ENCODE results near the gene CARD11. TPM values are rescaled to one million over a fixed set of nuclear protein-coding genes. Genes with fewer than 3 reads are reported as not detected.

Gene CARD11
- total RNA-seq, 4 donors from 2014 or later: 0.24 to 0.38 (median 0.29) TPM; not detected in 1

DNA sequence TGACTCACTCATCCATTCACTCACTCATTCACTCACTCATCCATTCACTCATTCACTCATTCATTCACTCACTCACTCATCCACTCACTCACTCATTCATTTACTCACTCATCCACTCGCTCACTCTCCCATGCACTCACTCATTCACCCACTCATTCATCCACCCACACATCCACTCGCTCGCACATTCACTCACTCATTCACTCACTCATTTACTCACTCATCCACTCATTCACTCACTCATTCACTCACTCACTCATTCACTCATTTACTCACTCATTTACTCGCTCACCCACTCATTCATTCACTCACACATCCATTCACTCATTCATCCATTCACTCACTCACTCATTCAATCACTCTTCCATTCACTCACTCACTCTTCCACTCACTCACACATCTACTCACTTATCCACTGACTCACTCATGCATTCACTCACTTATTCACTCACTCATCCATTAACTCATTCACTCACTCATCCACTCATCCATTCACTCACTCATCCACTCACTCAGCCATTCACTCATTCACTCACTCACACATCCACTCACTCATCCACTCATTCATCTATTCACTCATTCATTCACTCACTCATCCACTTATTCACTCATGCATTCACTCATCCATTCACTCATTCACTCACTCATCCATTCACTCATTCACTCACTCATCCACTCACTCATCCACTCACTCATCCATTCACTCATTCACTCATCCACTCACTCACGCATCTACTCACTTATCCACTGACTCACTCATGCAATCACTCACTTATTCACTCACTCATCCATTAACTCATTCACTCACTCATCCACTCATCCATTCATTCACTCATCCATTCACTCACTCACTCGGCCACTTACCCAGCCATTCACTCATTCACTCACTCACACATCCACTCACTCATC, 74.0 kb downstream of the CARD11 start:
- Histone ChIP-seq H3K4me3 (no peak overlapping the region), H3K27me3 (no peaks in the 10 kb centered on the region), H3K4me1 (no peaks in the 10 kb centered on the region), H3K27ac (no peak overlapping the region), H3K36me3 (no peaks in the 10 kb centered on the region), H3K9me3 (peaks cover 9% of the 10 kb centered on the region)
- no peak for TF ChIP-seq POLR2A (IDR thresholded peaks at IDR 0.05)
- no peak for TF ChIP-seq POLR2AphosphoS5 (IDR thresholded peaks at IDR 0.05)
- TF ChIP-seq EP300 (IDR thresholded peaks at IDR 0.05): no peak
- TF ChIP-seq, protein P1, sequence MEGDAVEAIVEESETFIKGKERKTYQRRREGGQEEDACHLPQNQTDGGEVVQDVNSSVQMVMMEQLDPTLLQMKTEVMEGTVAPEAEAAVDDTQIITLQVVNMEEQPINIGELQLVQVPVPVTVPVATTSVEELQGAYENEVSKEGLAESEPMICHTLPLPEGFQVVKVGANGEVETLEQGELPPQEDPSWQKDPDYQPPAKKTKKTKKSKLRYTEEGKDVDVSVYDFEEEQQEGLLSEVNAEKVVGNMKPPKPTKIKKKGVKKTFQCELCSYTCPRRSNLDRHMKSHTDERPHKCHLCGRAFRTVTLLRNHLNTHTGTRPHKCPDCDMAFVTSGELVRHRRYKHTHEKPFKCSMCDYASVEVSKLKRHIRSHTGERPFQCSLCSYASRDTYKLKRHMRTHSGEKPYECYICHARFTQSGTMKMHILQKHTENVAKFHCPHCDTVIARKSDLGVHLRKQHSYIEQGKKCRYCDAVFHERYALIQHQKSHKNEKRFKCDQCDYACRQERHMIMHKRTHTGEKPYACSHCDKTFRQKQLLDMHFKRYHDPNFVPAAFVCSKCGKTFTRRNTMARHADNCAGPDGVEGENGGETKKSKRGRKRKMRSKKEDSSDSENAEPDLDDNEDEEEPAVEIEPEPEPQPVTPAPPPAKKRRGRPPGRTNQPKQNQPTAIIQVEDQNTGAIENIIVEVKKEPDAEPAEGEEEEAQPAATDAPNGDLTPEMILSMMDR (IDR thresholded peaks at IDR 0.05): no peak
- no peak for DNase-seq (ENCODE audit: low spot score in 2 of 2)
- 95% methylated on average over 6 of the region's 6 CpGs for WGBS

- TF ChIP-seq POLR2A (IDR thresholded peaks at IDR 0.05) (no peak), POLR2AphosphoS5 (IDR thresholded peaks at IDR 0.05) (no peak)
- TF ChIP-seq, protein P1 (IDR thresholded peaks at IDR 0.05): no peak
- Histone ChIP-seq H3K27ac (no peak overlapping the region), H3K9me3 (peaks cover 9% of the 10 kb centered on the region), H3K4me3 (no peak overlapping the region), H3K27me3 (no peaks in the 10 kb centered on the region), H3K4me1 (no peaks in the 10 kb centered on the region), H3K36me3 (no peaks in the 10 kb centered on the region)
- DNase-seq (ENCODE audit: low spot score in 2 of 2): peak; percentile 25 to 52
- WGBS: 87% methylated on average over 13 of the region's 13 CpGs
These were observed 74.9 kb downstream of the CARD11 start for GRCh38 chr7:2968616-2969397.

- WGBS: 92% methylated on average over 7 of the region's 8 CpGs
- TF ChIP-seq EP300 (IDR thresholded peaks at IDR 0.05): no peak
- TF ChIP-seq, protein P1 (IDR thresholded peaks at IDR 0.05): no peak
- TF ChIP-seq POLR2AphosphoS5 (IDR thresholded peaks at IDR 0.05): no peak
- no peak for TF ChIP-seq POLR2A (IDR thresholded peaks at IDR 0.05)
- peak; percentile 15 to 26 for DNase-seq (ENCODE audit: low spot score in 2 of 2)
These were observed 75.5 kb downstream of the CARD11 start for GRCh38 chr7:2968176-2968575.

DNA sequence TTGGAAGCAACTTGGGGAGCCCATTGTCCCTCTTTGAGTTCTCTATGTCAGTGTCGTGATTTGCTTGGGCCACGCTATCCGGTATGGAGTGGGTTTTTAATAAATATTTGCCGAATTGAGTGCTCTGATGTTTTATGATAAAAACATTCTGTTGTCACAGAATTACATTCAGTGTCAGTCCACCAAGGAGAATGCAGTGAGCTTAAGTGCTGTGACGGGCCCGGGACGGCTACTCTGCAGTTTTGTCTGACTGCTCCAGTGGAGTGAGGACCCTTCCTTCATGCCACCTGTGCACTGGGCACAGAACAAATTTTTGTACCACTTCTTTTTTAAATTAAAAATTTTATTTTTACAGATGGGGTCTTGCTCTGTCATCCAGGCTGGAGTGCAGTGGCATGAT, 76.0 kb downstream of the CARD11 start:
- no peak overlapping the region for H3K27ac ChIP-seq
- WGBS: 91% methylated on average over 7 of the region's 7 CpGs
- no peaks in the 10 kb centered on the region for H3K36me3 ChIP-seq
- H3K27me3 ChIP-seq: no peaks in the 10 kb centered on the region
- TF ChIP-seq, protein P1 (IDR thresholded peaks at IDR 0.05): no peak
- TF ChIP-seq POLR2AphosphoS5 (IDR thresholded peaks at IDR 0.05) (no peak), EP300 (IDR thresholded peaks at IDR 0.05) (no peak), POLR2A (IDR thresholded peaks at IDR 0.05) (no peak)
- DNase-seq (ENCODE audit: low spot score in 2 of 2): peak; percentile 25 to 48
- H3K4me1 ChIP-seq: no peaks in the 10 kb centered on the region
- H3K9me3 ChIP-seq: peaks cover 9% of the 10 kb centered on the region
- no peak overlapping the region for H3K4me3 ChIP-seq

More at GRCh38 chr7:2968176-2968575, 75.5 kb downstream of the CARD11 start:
- Histone ChIP-seq H3K27me3 (no peaks in the 10 kb centered on the region), H3K36me3 (no peaks in the 10 kb centered on the region), H3K4me3 (no peak overlapping the region), H3K27ac (no peak overlapping the region), H3K9me3 (peaks cover 9% of the 10 kb centered on the region), H3K4me1 (no peaks in the 10 kb centered on the region)

GRCh38 chr7:2967253-2967652, 76.4 kb downstream of the CARD11 start:
- DNase-seq (ENCODE audit: low spot score in 2 of 2): peak in 1 of 2 donors; percentile 23
- 79% methylated on average over 7 of the region's 7 CpGs for WGBS

More at GRCh38 chr7:2967253-2967652, 76.4 kb downstream of the CARD11 start:
- no peaks in the 10 kb centered on the region for H3K4me1 ChIP-seq
- H3K27ac ChIP-seq: no peak overlapping the region
- H3K9me3 ChIP-seq: peaks cover 9% of the 10 kb centered on the region
- H3K36me3 ChIP-seq: no peaks in the 10 kb centered on the region
- no peaks in the 10 kb centered on the region for H3K27me3 ChIP-seq
- no peak overlapping the region for H3K4me3 ChIP-seq
- TF ChIP-seq POLR2A (IDR thresholded peaks at IDR 0.05) (no peak), POLR2AphosphoS5 (IDR thresholded peaks at IDR 0.05) (no peak)
- TF ChIP-seq, protein P1 (IDR thresholded peaks at IDR 0.05): no peak

All from suprapubic skin (tissue), 4 donors.